BE2C (cell line): ENCODE results near the gene CADPS2.

ENCODE experiments used
- DNase-seq: peaks from one replicate; pipeline ENCODE4 v3.0.0-alpha.2; 2020
- H3K27me3 ChIP-seq: fragments of 250-450 bp; sonication (Bioruptor Pico); 2 replicates; pipeline ENCODE4 v1.5.1; 2020; ENCODE audit warnings: mild to moderate bottlenecking
- H3K36me3 ChIP-seq: fragments of 250-450 bp; sonication (Bioruptor Pico); 2 replicates; pipeline ENCODE4 v1.5.1; 2020; ENCODE audit warnings: mild to moderate bottlenecking
- H3K4me1 ChIP-seq: fragments of 250-450 bp; sonication (Bioruptor Pico); 2 replicates; pipeline ENCODE4 v1.5.1; 2020
- H3K4me3 ChIP-seq: 2 replicates; pipeline ENCODE4 v1.5.1; 2011; ENCODE audit warnings: low read depth, low read length
- H3K9me3 ChIP-seq: fragments of 250-450 bp; sonication (Bioruptor Pico); 2 replicates; pipeline ENCODE4 v1.5.1; 2020
- TF ChIP-seq, protein P1 (sequence below): IDR thresholded peaks from 2 replicates; pipeline ENCODE4 v1.5.1; 2012; ENCODE audit warnings: mild to moderate bottlenecking, low read depth, low read length

Gene CADPS2

DNA sequence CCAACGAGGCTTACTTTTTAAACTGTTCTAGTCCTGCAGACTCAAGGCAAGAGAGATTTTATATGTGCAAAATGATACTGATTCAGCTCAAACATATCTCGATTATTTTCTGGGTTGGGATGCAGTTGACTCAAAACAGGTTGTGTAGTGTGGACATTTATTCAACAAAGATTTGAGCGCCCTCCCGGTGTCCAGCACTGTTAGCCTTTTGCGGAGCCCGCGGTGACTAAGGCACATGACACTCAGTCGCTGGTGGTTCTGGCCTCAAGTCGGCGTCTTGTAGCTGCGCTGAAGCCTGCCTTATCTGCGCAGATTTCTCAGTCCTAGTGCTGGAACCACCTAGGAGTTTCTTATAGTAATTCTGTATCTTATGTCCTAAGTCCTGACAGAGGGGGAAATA is 938 bp upstream of the CADPS2 start:
- DNase-seq = peak; percentile 29
- Histone ChIP-seq H3K4me3 (peak overlapping the region; percentile 56; the same call in 1 of the 2 replicates), H3K36me3 (no peaks in the 10 kb centered on the region), H3K4me1 (no peaks in the 10 kb centered on the region), H3K27me3 (peaks cover 76% of the 10 kb centered on the region), H3K9me3 (no peaks in the 10 kb centered on the region)
- TF ChIP-seq, protein P1, sequence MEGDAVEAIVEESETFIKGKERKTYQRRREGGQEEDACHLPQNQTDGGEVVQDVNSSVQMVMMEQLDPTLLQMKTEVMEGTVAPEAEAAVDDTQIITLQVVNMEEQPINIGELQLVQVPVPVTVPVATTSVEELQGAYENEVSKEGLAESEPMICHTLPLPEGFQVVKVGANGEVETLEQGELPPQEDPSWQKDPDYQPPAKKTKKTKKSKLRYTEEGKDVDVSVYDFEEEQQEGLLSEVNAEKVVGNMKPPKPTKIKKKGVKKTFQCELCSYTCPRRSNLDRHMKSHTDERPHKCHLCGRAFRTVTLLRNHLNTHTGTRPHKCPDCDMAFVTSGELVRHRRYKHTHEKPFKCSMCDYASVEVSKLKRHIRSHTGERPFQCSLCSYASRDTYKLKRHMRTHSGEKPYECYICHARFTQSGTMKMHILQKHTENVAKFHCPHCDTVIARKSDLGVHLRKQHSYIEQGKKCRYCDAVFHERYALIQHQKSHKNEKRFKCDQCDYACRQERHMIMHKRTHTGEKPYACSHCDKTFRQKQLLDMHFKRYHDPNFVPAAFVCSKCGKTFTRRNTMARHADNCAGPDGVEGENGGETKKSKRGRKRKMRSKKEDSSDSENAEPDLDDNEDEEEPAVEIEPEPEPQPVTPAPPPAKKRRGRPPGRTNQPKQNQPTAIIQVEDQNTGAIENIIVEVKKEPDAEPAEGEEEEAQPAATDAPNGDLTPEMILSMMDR = peak; percentile 16; the same call in 1 of the 2 replicates

DNA sequence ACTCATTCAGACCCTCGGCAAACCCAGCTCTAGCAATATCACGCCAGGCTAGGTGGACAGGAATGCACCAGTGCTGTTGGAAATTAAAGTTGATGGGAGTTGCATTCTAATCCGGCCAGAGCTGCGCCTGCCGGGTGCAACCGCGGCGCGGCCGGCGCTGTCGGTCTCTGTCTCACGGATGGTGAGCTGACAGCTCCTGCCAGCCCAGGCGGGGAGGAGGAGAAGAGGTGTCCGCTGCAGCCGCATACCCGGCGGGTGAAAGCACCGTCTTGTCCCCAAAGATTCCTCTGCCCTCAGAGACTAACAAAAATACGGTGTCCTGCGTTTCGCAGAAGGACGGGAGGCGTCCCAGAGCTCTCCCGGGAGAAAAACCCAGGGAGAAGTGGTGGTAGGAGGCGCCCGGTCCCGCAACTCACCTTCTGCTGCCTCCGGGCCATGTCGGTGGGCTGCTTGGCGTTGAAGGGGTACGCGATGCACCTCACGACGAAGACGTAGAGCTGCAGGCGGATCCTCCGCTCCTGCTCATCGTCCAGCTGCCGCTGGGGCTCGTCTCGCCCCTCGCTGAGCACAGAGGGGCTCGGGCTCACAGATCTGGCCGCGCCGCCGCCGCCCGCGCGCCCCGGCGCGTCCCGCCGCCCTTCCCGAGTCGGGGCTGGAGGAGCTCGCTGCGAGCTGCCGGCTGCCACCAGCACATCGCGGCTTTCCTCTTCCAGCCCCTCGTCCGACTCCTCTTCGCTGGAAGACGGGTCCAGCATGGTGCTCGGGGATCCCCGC is 490 bp downstream of the CADPS2 start:
- Histone ChIP-seq H3K36me3 (no peaks in the 10 kb centered on the region), H3K27me3 (peaks cover 68% of the 10 kb centered on the region), H3K4me3 (peak overlapping the region; percentile 56), H3K4me1 (no peaks in the 10 kb centered on the region), H3K9me3 (no peaks in the 10 kb centered on the region)
- TF ChIP-seq, protein P1 = no peak
- peak; percentile 26 for DNase-seq

DNA sequence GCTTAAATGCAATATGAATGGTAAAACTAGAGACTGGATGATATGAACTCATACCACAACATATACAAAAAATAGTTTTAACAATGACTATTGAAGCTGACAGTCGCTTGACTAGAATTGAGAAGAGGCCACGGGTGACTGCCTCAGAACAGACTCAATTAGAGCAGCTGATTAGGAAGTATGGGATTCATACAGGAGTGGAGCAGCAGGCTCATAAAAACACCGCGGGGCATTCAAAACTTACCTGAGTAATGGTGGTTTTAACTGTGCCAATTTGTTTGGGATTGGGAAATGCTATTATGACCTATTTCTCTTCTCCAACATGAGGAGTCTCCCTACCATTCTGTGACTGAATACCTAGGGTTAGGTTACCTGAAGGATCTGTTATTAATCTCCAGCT is 2.1 kb downstream of the CADPS2 start:
- H3K27me3 ChIP-seq = peaks cover 59% of the 10 kb centered on the region
- no peaks in the 10 kb centered on the region for H3K36me3 ChIP-seq
- no peaks in the 10 kb centered on the region for H3K9me3 ChIP-seq
- no peaks in the 10 kb centered on the region for H3K4me1 ChIP-seq
- TF ChIP-seq, protein P1 = no peak
- H3K4me3 ChIP-seq = no peak overlapping the region
- no peak for DNase-seq

DNA sequence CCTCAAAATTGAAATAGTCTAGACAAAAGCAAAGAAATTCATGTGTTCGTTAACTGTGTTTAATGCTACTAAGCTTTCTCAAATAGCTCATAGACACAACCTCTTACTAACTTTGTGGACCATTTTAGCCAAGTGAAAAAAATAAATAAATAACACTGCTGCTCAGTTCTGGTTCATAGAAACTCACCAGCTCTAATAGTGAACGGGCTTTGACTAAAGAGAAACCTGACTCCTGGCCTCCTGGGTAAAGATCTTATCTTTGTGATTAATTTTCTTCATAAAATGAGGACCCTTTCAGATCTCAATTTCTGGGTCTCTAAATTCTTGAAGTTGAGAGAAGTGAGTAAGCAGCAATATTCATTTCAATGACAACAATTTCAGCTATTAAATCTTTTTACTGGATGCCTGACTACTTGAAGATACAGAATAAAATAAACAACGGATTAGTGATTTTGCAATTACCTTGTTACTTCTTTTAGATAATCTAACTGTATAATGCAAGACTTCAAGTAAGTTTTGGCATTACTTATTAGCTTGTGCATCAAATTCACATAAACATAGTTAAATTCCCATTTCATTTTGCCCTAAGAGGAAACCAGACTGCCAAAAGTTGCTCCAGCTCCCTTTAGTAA is 3.1 kb downstream of the CADPS2 start:
- no peaks in the 10 kb centered on the region for H3K36me3 ChIP-seq
- H3K9me3 ChIP-seq = no peaks in the 10 kb centered on the region
- H3K4me1 ChIP-seq = no peaks in the 10 kb centered on the region
- DNase-seq = no peak
- no peak overlapping the region for H3K4me3 ChIP-seq
- H3K27me3 ChIP-seq = peaks cover 50% of the 10 kb centered on the region
- TF ChIP-seq, protein P1 = no peak

DNA sequence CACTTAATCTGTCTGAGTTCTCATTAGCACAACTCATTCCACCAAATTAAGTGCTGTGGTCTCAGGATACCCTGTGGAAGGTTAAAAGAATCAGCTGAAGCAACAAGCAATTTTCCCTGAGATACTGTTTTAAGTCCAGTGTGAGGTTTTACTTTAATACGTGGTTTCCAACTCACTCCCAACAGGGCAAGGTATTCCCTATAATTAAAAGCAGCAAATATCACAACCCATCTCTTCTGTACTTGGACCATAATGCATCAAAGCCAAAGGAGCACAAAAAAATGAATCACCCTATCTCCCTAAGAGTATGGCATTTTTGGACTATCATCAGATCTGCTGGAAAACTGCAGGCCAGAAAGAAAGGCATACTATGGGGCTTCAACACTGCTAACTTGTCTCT is 4.9 kb downstream of the CADPS2 start:
- DNase-seq = no peak
- Histone ChIP-seq H3K36me3 (no peaks in the 10 kb centered on the region), H3K9me3 (no peaks in the 10 kb centered on the region), H3K4me1 (no peaks in the 10 kb centered on the region), H3K27me3 (peaks cover 32% of the 10 kb centered on the region), H3K4me3 (no peak overlapping the region)
- TF ChIP-seq, protein P1 = no peak

DNA sequence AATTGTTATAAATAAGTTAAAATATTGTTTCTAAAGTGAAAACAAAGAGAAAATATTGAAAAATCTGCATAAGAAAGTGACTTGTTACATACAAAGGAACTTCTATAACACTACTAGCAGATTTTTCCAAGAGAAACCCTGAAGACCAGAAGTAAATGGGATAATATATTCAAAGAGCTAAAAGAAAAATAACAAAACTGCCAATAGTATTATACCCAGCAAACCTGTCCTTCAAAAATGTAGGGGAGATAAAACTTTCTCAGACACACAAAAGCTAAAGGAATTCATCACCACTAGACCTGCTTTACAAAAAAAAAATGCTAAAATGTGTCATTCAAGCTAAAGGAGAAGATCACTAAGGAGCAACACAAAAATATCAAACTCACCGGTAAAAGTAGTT is 17.0 kb downstream of the CADPS2 start:
- Histone ChIP-seq H3K4me3 (no peak overlapping the region), H3K27me3 (no peaks in the 10 kb centered on the region), H3K9me3 (no peaks in the 10 kb centered on the region), H3K4me1 (no peaks in the 10 kb centered on the region), H3K36me3 (no peaks in the 10 kb centered on the region)
- TF ChIP-seq, protein P1 = no peak
- DNase-seq = no peak
